ENCODE results near the gene MAOA.
"Not testable (repeated sequence)": the region's sequence is repeated elsewhere in the genome, so short reads cannot be mapped to it uniquely, and the experiment has no call there.

MAOA gene

DNA sequence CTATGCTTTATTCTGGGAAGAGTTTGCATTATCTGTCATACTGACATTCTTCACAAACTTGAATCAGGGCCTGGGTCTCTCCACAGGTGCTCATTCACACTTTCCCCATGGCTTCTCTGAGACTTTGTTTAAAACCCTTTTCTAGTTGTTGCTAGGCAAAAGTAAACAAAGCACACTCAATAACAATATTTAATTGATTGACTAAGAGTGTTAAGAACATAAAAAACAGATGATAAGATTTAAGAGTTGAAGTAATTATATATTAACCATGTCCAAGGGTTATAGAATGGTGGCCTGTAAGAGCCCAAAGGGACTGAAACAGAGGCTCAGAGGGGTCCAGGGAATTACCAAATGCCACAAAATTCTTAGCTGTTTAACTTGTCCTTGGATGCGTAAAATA lies 7.1 kb downstream of the MAOA start:
- no peak for DNase-seq (ENCODE audit: low read depth in 2 of 2, low spot score in 1 of 2)

DNA sequence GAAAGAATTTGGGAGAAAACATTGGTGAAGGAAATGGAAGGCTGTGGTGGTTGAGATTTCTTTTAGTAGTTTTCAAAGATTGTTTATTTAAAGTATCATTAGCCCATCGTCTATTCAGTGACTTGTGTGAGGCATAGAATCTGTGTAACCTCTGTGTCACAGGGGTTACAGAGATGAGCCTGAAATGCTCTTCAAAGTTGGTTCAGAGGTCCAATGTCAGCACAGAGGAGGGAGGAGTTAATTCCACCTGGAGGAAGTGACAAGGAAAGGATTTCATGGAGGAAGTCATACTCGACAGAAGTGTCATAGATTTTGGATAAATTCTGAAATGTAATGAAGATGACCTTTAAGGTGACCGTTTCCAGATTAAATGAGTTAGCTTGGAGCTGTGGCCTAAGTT lies 8.2 kb downstream of the MAOA start:
- no peak for DNase-seq (ENCODE audit: low read depth in 2 of 2, low spot score in 1 of 2)

DNA sequence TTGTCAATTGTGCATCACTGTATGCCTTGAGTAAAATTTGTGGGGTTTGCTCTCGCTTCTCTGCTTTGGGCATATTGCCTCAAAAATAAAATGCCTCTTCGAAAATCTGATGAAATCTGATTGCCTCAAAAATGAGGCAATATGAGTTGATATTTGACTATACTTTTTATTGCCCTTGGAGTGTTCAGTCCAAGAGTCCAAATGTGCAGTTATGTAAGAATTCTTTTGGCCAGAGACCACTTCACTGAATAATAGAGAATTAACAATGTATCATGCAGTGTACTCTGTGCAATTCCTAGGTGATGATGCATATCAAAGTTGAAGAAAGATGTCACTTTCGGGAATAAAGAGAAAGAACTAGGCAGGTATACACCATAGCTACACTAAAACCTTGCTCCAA lies 8.6 kb downstream of the MAOA start:
- DNase-seq (ENCODE audit: low read depth in 2 of 2, low spot score in 1 of 2): no peak

DNA sequence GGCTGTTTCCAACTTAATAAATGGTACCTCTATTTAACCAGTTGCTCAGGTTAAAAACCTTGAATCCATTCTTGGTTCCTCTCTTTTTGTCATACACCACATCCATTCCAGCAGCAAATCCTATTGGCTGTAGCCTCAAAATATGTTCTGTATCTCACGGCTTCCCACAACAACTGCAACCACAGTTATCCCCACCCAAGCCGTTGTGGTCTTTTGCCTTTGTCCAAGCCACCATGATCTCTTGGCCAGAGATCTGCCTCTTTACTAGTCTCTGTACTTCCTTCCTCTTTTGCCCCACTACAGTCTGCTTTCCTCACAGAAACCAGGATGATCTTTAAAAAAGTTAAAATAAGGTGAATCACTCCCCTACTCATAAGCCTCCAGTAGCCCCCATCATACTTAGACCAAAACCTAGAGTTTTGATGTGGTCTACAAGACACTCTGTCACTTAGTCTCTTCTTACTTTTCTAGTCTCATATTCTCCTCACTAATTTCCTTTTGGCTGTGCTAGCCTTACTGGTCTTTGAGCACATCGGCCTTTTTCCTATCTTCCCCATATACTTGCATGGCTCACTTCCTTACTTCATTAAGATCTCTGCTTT lies 10.3 kb downstream of the MAOA start:
- no peak for DNase-seq (ENCODE audit: low read depth in 2 of 2, low spot score in 1 of 2)

DNA sequence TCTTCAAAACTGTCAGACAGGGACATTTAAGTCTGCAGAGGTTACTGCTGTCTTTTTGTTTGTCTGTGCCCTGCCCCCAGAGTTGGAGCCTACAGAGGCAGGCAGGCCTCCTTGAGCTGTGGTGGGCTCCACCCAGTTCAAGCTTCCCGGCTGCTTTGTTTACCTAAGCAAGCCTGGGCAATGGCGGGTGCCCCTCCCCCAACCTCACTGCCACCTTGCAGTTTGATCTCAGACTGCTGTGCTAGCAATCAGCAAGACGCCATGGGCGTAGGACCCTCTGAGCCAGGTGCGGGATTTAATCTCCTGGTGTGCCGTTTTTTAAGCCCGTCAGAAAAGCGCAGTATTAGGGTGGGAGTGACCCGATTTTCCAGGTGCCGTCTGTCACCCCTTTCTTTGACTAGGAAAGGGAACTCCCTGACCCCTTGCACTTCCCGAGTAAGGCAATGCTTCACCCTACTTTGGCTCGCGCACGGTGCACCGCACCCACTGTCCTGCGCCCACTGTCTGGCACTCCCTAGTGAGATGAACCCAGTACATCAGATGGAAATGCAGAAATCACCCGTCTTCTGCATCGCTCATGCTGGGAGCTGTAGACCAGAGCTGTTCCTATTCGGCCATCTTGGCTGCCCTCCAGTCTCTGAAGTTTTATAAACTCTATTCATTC lies 20.0 kb downstream of the MAOA start:
- not testable (repeated sequence) for DNase-seq (ENCODE audit: low read depth in 2 of 2, low spot score in 1 of 2)

DNA sequence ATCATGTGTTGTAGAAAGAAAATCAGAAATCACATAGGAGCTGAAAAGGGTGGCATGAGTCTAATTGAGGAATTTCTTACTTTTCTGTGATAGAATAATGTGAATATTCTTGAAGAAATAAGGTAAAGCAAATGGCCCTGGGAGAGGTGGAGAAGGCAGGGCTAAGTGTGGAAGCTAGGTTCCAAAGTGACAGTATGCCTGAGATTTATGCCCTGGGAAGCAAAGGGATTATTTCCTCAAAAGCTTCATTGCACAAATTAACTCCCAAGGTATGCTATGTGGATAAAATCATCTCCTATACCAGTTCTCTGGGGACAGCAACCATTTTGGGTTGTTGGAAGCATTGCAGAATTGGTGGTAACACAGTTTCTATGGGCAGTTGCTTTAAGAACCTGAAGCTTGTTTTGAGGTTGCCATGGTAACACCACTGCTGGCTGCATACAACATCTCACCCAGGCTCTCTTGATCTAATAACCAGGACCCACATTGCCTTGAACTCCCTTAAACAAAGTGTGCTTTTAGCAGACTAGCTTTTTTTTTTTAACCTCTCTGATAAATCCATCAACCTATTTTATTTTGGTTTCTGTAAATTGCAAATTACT lies 21.0 kb downstream of the MAOA start:
- no peak for DNase-seq (ENCODE audit: low read depth in 2 of 2, low spot score in 1 of 2)

DNA sequence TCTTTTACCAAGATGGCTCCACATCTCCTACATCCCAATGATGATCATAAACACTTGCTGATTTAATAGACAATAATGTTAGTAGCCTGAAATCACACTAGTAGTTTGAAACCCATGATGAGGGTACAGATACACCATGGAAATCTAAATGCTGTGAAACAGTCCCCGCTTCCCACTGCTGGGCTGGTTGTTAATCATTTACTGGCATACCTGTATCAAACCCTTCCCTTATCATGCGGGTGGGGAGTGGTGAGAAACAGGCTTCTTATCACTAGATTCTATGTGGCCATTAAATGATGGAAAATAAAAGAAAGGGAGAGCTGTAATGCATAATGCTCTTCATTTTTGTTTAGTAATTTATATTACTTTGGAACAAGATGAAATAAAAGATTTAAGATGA lies 21.9 kb downstream of the MAOA start:
- DNase-seq (ENCODE audit: low read depth in 2 of 2, low spot score in 1 of 2): no peak

DNA sequence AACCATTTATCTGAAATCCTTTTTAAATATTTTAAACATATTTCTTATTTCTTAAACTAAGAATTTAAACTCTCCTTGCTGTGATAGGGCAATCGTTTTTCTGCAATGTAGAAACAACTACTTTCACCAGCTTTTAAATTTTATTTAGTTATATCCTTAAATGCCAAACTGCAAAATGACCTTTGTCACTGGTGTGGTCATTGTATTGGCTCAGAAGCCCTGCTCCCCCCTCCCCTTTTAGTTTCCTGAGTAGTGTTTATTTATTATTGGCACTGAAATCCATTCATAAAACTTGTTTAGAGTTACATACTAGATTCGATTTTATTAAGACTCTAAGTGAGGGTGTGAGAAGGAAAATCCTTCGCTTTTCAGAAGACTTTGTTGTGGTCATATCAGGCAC lies 23.0 kb downstream of the MAOA start:
- no peak for DNase-seq (ENCODE audit: low read depth in 2 of 2, low spot score in 1 of 2)

DNA sequence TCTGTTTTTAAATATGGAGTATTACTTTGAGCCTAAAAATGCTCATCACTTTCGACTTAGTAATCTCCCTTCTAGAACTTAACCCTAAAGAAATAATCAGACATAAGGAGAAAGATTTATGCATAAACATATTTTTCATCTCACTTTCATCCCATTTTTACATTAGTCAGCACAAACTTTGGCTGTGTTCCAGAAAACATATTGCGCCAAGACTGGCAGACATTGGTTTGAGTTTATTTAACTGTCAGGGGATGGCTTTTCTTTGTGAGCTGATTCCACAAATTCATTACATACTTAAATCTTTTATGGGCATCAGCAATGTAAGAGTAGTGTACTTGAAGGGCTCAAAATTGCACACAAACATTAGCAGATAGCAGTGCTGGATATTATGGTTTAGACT lies 23.7 kb downstream of the MAOA start:
- no peak for DNase-seq (ENCODE audit: low read depth in 2 of 2, low spot score in 1 of 2)

DNA sequence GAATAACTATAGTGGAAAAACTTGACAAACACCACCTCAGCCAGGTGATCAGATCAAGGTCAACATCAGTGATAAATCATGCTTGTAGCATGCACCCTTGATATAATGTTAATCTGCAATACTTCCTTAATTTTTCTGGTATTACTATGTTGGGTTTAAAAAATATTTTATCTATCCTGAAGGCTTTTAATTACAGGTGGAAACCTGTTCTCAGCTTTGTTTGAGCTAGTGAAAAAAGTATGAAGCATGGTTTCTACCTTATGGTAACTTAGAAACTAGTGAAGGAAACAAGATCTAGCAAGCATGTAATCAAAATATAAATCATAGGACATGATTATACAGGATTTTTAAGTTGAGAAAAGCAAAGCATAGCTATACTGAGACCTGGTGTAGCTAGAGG lies 26.6 kb downstream of the MAOA start:
- no peak for DNase-seq (ENCODE audit: low read depth in 2 of 2, low spot score in 1 of 2)

DNA sequence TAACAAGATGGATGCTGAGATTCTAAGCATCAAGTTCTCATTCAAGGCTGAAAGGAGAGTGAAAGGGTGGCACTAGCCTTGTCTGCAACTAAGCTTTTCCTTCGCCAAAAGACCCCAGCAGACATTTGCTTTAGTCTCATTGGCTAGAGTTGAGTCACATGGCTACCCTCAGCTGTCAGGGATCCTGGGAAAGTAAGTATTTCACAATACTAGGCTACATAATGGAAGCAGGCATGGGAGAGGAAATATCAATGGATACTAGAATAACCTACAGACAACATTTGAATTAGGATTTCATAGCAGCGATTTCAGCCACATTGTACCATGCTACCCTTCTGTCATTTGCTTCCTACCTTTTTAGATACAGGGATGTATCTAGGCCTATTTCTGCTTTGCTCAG lies 29.1 kb downstream of the MAOA start:
- DNase-seq (ENCODE audit: low read depth in 2 of 2, low spot score in 1 of 2): no peak

DNA sequence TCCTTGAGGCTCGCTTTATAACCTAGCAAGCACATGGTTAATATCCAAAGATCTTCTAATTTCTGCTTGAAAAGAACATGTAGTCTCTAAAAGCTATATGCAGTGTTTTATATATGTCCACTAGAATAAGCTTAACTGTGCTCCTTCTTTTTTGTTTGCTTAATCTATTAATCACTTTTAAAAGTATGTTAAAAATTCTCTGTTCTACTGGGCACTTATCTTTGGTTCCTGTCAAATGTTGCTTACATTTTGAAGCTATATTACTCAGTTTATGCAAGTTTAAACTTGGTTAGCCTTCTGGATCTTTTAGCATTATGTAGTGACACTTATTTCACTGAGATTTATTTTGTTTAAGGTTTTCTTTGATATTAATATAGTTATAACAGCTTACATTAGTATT lies 32.5 kb downstream of the MAOA start:
- DNase-seq (ENCODE audit: low read depth in 2 of 2, low spot score in 1 of 2): no peak

DNA sequence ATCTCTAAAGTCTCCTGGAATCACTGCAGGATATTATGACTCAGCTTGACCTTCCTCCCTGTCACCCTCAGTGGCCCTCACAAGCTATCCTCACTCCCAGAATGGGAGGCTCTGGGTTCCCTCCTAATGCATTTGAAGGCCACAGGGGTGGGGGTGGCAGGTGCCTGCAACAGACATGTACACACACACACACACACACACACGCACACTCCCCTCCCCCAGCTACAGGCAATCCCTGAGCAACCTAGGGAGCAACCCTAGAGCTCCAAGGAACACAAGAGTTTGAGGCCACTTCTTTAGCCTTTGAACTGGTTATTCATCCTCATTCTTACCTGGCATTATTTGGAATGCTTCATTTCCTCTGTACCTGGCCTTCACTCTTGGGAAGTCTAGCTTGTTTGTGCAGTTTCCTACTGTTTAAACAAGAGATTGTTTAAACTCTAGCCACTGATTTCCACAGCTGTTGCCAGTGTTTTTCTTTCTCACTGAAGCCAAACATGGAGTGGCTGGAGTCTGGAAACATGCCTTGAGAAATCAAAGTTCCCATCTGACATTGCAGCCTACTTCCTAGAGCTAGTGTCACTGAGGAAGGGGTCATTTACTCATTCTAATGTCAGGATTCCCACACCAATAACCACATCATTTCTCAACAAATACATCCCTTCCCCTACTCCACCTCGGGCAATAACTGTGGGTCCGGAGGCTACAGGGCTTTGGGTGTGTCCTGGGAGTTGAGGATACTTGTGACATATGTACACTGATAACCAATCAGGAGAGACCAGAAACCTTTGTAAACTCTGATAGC lies 37.7 kb downstream of the MAOA start:
- DNase-seq (ENCODE audit: low read depth in 2 of 2, low spot score in 1 of 2): no peak

DNA sequence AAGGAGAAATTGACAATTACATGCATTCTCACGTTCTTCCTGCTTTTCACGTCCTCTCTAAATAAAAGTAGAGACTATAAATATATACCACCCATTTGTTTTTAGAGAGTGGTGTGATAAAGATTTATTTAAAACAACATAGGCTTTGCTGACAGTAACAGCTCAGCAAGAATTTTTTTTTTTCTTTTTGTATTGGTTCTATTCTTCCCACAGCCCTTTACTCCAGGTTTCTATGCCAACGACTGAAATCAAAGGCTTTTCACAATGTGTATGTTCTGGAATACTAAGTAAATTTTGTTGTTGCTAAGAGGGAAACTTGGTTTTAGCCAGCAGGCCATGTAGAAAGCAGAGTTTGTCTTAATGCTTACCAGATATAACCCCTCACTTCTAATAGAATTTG lies 43.4 kb downstream of the MAOA start:
- no peak for DNase-seq (ENCODE audit: low read depth in 2 of 2, low spot score in 1 of 2)

DNA sequence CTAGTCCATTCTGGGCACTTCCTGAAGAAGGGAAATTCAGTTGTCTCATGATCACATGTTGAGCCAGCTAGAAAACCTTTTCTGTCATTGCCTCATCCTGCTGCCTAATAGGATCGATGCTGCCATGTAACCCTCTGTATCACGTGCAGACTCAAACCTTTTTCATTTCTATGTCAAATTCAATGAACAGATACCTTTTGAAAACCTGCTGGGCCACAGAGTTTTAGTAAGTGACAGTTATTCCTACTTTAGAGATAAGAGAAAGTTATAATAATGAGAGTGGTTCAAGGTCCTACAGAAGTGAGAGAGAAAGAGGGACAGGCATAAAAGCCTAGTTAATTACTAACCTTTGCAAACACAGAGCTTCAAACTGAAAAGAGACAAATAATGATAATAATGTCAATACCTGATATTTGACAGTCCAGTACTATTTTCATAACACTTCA lies 46.0 kb downstream of the MAOA start:
- no peak for DNase-seq (ENCODE audit: low read depth in 2 of 2, low spot score in 1 of 2)

DNA sequence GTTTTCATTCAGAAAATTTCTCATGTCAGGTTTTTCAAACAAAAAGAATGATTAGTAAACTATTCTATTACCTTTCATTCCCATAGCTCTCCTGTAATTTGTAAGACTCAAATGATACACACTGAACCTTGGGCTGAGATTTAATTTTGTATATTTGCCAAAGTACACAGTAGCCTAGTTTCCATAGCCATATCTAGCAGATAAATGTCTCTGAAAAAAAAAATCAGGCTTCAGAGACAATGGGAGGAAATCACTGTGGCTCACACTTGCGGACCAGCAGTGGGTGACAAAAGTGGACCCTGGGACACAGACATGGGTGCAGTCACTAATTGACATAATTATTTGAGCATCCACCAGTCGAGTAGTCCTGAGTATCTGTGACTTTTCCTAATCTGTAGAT lies 46.6 kb downstream of the MAOA start:
- DNase-seq (ENCODE audit: low read depth in 2 of 2, low spot score in 1 of 2): no peak

DNA sequence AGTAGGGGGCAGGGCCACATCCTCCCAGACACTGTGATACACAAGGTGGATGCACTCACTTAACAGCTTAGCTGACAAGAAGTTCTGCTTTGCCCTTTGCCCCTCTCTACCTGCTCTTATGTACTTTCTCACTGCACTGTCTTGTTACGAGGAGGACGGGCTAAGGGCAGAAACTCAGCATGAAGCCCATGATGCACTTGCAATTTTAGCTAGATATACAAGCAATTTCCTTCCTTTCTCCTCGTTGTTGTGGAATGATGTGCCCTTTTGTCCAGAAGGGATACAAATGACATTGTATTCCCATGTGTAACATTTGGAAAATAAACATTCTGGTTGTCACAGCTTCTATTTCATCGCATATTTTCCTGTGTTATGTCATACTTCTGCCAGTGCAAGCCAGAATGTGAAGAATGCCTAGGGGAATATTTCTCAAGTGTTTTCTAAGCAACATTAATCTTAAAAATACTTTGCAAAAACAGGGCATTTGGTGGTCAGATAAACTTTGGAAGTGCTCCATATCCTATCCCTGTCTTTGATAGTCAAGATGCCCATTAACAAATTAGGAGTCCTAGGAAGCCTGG lies 47.2 kb downstream of the MAOA start:
- no peak for DNase-seq (ENCODE audit: low read depth in 2 of 2, low spot score in 1 of 2)

DNA sequence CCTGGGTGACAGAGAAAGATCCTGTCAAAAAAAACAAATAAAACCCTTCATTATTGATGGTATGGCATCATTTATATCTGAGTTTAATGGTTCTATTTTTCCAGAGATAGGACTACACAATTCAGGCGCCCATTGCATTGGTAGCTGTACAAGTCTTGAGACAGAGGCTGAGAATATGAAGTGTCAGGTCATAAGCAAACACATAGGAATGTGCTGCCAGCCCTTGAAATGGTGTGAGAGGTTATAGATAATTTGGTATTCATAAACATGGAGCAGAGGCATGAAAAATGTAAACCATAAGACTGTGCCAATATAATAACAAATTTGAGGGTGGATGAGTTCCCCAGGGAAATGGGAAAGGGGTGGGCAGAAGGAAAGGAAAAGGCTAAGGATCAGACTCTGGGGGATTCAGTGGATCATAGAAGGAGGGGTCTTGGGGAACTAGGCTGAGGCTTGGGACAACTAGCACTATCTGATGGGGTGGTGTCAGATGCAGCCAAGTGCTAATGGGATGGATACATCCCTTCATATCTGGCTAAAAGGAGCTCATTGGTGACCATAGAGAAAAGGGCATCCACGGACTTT lies 50.8 kb downstream of the MAOA start:
- no peak for DNase-seq (ENCODE audit: low read depth in 2 of 2, low spot score in 1 of 2)

DNA sequence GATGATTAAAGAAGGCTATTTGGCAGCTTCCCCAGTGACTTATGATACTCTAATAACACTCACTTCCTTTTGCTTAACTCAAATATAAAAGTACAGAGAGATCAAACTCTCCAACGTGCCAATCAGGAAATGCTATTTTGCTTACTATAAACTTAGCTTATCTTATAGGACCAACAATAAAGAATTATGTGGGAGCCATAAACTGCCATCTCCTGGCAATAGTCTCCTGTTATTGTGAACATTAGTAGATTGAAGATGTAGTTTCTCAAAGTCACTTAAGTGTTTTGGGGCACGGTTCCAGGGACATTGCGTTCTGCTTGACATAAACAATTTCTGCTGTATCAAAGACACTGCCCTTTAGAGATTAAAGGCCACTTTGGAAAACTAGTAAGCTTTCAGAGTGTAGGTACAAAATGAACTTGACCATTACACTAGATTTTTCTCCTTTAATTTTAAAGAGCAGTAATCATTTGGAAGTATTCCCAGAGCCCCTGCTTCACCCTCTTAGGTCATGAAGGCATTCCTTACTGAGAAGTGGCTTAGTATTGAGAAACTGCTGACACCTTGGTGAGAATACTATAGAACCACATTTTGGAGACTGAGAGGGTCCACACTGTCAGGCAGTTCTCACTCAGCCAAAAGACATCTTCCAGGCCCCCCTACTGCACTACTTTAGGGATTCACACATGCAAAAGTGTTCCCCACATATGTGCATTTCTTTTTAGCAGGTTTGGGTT lies 51.9 kb downstream of the MAOA start:
- DNase-seq (ENCODE audit: low read depth in 2 of 2, low spot score in 1 of 2): no peak

DNA sequence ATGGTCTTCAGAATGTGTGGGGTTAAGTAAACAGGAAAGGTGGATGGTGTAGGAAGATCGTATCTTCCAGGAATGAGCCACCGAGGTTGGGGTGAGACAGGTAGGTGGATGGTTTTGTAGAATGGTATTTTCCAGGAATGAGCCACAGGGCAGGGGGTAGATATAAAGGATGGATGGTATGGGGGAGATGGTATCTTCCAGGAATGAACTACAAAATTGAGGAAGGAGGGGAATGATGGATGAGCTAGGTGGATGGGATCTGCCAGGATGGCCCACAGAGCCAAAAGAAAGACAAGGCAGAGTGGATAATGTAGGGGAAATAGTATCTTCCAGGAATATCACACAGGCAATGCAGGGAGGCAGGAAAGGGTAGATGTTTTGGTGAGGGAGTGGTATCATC lies 60.0 kb downstream of the MAOA start:
- DNase-seq (ENCODE audit: low read depth in 2 of 2, low spot score in 1 of 2): no peak

DNA sequence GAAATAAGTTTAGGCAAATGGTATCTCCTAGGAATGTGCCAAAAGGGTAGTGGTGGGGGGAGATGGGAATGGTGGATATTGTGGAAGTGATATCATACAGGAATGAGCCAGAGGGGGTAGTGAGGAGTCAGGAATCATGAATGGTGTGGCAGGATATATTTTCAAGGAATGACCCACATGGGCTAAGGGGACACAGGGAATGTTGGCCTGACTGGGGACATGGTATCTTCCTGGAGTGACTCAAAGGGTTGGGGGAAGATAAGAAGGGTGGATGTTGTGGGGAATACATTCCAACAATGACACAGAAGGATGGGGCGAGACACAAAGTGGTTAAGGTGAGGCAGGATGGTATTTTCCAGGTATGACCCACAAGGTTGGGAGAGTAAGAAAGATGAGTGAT lies 60.6 kb downstream of the MAOA start:
- no peak for DNase-seq (ENCODE audit: low read depth in 2 of 2, low spot score in 1 of 2)
